ENCODE results near the gene KIF22.

DNA sequence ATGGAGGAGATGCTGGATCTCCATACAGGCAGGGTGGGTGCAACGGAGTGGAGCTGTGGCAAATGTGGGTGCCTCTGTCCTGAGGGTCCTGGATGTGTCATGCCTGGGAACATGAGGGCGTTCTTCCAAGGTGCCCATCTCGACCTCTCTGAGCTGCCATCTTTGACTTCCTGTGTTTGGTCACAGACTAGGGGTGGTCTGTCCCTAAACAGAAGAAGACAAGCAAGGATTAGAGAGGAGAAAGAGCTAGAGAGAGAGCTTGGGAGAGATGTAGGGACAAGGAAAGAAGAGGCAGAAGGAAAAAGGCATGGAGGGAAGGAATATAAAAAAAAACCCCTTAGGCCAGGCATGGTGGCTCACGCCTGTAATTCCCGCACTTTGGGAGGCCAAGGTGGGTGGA, 15.8 kb upstream of the KIF22 start:
- TF ChIP-seq, protein P1, sequence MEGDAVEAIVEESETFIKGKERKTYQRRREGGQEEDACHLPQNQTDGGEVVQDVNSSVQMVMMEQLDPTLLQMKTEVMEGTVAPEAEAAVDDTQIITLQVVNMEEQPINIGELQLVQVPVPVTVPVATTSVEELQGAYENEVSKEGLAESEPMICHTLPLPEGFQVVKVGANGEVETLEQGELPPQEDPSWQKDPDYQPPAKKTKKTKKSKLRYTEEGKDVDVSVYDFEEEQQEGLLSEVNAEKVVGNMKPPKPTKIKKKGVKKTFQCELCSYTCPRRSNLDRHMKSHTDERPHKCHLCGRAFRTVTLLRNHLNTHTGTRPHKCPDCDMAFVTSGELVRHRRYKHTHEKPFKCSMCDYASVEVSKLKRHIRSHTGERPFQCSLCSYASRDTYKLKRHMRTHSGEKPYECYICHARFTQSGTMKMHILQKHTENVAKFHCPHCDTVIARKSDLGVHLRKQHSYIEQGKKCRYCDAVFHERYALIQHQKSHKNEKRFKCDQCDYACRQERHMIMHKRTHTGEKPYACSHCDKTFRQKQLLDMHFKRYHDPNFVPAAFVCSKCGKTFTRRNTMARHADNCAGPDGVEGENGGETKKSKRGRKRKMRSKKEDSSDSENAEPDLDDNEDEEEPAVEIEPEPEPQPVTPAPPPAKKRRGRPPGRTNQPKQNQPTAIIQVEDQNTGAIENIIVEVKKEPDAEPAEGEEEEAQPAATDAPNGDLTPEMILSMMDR (IDR thresholded peaks at IDR 0.05): no peak
- no peak for TF ChIP-seq POLR2A (IDR thresholded peaks at IDR 0.05)
